Activated T-cell treated with anti-CD3 and anti-CD28 coated beads, Interleukin-2, amount 50 U/mL, for 4 hours (primary cell): ENCODE results near the gene ATG14. TPM values are rescaled to one million over a fixed set of nuclear protein-coding genes. Genes with fewer than 3 reads are reported as not detected.
A peak's percentile ranks its signal among the peaks of the same experiment; 100 is the strongest.
"Not testable (repeated sequence)": the region's sequence is repeated elsewhere in the genome, so short reads cannot be mapped to it uniquely, and the experiment has no call there.

Experiments
- ATAC-seq, 2 donors: fragments of 200-7000 bp; cut with Tn5 transposase; one replicate each; pipeline ENCODE4 v1.10.0; 2021
- DNase-seq: peaks from one replicate; pipeline ENCODE4 v3.0.0-alpha.2; 2020
- H3K27me3 Mint-ChIP-seq: one replicate; pipeline ENCODE4 v1.8.0; 2021; ENCODE audit warnings: low read depth, mixed read lengths
- H3K36me3 Mint-ChIP-seq: one replicate; pipeline ENCODE4 v1.8.0; 2022; ENCODE audit warnings: mixed read lengths; ENCODE audit not compliant: insufficient read depth
- H3K4me1 Mint-ChIP-seq: one replicate; pipeline ENCODE4 v1.8.0; 2021; ENCODE audit warnings: low read depth, mixed read lengths
- H3K4me3 Mint-ChIP-seq: one replicate; pipeline ENCODE4 v1.8.0; 2021; ENCODE audit warnings: mild to moderate bottlenecking, moderate library complexity, mixed read lengths
- H3K9me3 Mint-ChIP-seq: one replicate; pipeline ENCODE4 v1.8.0; 2021; ENCODE audit warnings: mixed read lengths
- total RNA-seq, 3 donors: library from RNA; stranded (reverse); gene quantifications; one replicate each; pipeline ENCODE4 v1.2.1, GENCODE V29; 2021

Gene ATG14
- total RNA-seq, 3 donors from 2014 or later, result 6.6 to 8.4 (median 6.7) TPM

DNA sequence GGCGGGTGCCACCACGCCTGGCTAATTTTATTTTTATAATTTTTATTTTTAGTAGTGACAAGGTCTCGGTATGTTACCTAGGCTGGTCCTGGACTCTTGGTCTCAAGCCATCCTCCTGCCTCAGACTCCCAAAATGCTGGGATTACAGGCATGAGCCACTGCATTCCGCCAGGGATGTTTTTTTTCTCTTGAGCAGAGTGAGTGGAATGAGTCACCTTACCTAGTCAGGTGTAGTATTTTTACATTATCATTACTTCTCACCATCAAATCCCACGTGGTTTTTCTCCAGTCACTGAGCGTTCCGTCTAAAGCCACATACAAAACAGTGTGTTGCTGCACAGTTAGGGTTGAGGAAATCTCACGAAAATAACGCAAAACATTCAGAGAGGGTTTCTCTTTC is 29.7 kb upstream of the ATG14 start:
- H3K9me3 Mint-ChIP-seq, result no peaks in the 10 kb centered on the region
- no peak for DNase-seq
- H3K4me3 Mint-ChIP-seq, result no peak overlapping the region
- peaks cover 3% of the 10 kb centered on the region for H3K4me1 Mint-ChIP-seq
- H3K27me3 Mint-ChIP-seq, result no peaks in the 10 kb centered on the region
- no peaks in the 10 kb centered on the region for H3K36me3 Mint-ChIP-seq
- no peak for ATAC-seq

DNA sequence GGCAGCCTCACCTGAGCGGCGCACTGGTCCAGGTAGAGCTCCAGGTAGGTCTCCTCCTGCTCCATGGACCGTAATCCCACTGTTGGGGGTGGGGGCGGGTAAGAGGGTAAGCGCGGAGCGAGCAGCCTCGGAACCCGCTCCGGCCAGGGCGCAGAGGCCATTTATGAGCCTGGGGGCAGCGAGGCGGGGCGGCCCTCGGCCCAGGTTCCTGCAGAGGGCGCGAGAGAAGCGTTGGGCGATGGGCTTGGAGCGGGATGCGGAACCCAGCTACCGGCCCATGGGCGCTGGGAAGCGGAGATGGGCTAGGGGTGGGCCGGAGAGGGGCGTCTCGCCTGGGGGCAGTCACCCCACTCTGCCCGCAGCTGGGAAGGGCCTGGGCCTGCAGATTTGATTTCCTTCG is 28.8 kb upstream of the ATG14 start, which contains the start of gene TBPL2:
TSS of gene TBPL2 (minus strand) at position 232 of the 400 bp plus-strand sequence. CDS start at position 65, 167 bp downstream.
- no peaks in the 10 kb centered on the region for H3K9me3 Mint-ChIP-seq
- no peaks in the 10 kb centered on the region for H3K27me3 Mint-ChIP-seq
- H3K4me1 Mint-ChIP-seq, result peaks cover 1% of the 10 kb centered on the region
- no peaks in the 10 kb centered on the region for H3K36me3 Mint-ChIP-seq
- DNase-seq (no peak), ATAC-seq (no peak)
- no peak within 1 kb of the TSS for H3K4me3 Mint-ChIP-seq

DNA sequence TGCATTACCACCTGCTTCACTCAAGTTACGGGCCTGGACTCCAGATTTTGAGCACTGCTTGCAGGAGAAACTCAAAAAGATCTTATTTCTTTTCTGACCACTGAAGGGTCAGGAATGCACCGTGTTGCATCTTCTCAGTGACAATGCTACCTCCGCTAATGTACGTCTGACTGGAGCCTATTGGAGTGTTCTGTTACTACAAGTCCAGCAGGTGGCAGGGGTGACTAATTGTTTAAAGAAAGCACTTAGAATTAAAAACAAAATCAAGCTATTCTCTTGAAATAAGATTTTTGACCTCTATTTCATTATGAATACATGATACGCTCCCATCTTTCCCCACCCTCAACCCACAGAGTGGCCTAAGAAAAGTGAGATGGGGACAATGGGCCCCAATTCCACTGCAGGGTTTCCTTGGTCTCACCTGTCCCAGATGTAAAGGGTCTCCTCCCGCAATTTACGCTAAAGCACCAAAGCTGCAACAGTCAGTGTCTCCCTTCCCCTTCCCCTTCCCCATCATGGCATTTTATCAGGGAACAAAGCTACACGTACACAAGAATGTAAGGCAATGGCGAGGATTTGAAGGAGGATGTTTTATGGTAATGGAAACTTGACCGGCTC is 26.5 kb upstream of the ATG14 start:
- H3K36me3 Mint-ChIP-seq, result no peaks in the 10 kb centered on the region

DNA sequence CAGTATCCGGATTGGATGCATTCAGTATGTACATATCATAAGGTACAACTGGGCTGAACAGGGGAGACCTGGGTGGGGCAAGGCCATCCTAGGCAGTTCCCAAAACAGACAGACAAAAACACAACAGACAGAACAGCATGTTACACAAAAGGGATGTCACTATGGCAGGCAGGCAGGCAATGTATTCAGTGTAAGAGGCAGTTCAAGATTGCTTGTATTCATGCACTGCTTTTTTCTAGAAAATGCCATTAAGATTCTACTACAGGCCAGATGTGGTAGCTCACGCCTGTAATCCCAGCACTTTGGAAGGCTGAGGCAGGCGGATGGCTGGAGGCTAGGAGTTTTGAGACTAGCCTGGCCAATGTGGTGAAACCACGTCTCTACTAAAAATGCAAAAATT is 25.3 kb upstream of the ATG14 start:
- DNase-seq, result no peak
- H3K36me3 Mint-ChIP-seq, result no peaks in the 10 kb centered on the region

More for the DNA sequence above, 26.5 kb upstream of the ATG14 start:
- no peak overlapping the region for H3K4me3 Mint-ChIP-seq
- H3K27me3 Mint-ChIP-seq, result no peaks in the 10 kb centered on the region
- H3K4me1 Mint-ChIP-seq, result peaks cover 20% of the 10 kb centered on the region
- no peaks in the 10 kb centered on the region for H3K9me3 Mint-ChIP-seq
- no peak for ATAC-seq
- no peak for DNase-seq

DNA sequence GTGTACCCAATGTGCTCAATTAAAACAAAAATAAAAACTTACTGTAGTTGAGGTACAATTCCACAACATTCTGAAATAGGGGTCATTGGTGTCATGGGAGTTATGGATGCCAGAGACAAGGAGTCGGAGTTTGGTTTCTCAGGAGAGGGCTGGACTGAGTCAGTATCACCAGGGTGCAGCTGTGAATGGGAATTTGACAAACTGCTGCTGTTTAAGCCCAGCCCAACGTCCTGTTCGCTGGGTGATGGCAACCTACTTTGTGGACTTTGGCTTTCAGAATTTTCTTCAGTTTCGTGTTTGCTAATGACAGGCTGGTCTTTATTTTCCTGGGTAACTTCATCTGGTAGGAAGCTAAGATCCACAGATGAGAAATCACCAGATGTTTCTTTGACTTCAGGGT is 24.9 kb upstream of the ATG14 start:
- DNase-seq (no peak), ATAC-seq (no peak)
- peaks cover 27% of the 10 kb centered on the region for H3K4me1 Mint-ChIP-seq
- H3K9me3 Mint-ChIP-seq, result no peaks in the 10 kb centered on the region
- no peak overlapping the region for H3K4me3 Mint-ChIP-seq
- H3K27me3 Mint-ChIP-seq, result no peaks in the 10 kb centered on the region
- H3K36me3 Mint-ChIP-seq, result no peaks in the 10 kb centered on the region

More for the DNA sequence above, 25.3 kb upstream of the ATG14 start:
- no peak overlapping the region for H3K4me3 Mint-ChIP-seq
- H3K4me1 Mint-ChIP-seq, result peaks cover 27% of the 10 kb centered on the region
- no peaks in the 10 kb centered on the region for H3K9me3 Mint-ChIP-seq
- H3K27me3 Mint-ChIP-seq, result no peaks in the 10 kb centered on the region
- no peak for ATAC-seq

DNA sequence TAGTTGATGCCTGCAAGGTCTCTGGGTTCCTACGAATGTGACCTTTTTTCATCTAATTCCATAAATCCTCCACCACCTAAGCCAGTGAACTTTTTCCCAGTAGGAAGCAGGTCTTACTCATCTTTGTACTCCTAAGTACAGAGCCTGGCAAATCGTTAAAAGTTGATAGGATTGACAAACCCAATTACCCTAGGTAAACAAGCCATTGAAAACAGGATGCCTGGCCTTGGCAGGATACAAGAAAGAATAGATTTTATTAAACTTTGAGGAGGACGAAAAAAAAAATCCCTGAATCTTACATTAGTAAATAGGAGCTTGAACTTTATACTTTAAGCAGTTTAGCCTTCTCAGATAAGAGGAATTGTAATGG is 23.2 kb upstream of the ATG14 start:
- Mint-ChIP-seq H3K9me3 (no peaks in the 10 kb centered on the region), H3K4me3 (no peak overlapping the region), H3K36me3 (no peaks in the 10 kb centered on the region), H3K27me3 (no peaks in the 10 kb centered on the region), H3K4me1 (peaks cover 35% of the 10 kb centered on the region)
- DNase-seq, result no peak
- no peak for ATAC-seq

DNA sequence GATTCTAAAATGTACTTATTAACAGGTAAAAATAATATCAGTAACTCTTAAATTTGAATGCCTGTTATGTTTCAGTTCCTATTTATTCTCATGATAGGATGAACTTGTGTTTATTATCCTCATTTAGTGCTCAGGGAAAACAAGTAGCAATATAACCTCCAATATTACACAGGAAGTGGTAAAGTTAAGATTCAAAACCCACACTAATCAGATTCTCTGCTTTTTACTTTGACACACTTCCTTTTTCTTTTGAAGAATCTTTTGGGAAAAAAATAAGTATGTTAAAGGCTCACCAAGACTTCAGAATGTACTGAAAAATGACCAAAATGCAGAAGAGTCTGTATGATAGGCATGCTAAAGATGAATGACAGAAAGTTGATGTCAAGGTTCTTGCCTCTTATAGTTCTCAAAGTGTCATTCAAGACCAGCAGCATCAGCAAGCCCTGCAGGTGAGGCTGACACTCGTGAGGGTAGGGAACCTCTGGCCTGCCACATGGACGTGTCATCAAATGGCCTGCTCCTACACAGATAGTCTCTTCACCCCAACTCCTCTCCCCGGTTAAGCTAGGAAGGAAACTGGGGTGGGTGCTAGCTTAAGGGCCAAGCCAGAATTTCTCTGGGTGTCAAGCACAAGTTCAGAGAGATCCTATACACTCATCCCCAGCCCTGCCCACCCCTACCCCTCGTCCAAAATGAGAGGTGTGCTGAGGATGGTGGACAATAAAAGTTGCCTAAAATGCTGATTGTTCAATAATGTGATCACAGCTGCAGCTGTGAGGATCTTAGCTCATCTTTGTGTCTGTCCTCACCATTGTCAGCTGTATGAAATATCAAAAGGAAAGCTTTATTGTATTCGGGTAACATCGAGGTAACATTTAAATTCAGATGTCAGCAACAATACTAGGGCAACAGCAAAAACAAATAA is 22.5 kb upstream of the ATG14 start:
- no peaks in the 10 kb centered on the region for H3K27me3 Mint-ChIP-seq
- no peaks in the 10 kb centered on the region for H3K9me3 Mint-ChIP-seq
- ATAC-seq (peak; percentile 45 to 51), DNase-seq (no peak)
- peak overlapping the region; percentile 24 for H3K4me3 Mint-ChIP-seq
- H3K36me3 Mint-ChIP-seq, result no peaks in the 10 kb centered on the region
- H3K4me1 Mint-ChIP-seq, result peaks cover 36% of the 10 kb centered on the region

DNA sequence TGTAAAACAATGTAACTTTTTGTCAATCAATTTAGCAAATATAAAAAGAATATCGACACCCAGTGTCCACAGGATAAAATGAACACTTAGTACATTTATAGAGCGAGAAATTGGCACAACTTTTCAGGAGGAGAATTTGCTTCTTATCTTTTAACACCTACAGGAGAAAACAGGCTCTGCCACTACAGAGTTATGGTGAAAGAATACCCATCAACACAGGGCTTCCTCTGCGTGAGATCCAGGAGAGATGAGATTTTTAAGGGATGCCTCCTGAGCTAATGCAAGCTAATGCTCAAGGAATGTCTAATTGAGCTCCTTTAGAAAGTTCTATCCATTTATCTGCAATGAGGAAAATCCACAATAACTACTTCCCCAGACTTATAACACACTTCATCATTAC is 21.0 kb upstream of the ATG14 start:
- no peak overlapping the region for H3K4me3 Mint-ChIP-seq
- no peak for ATAC-seq
- H3K36me3 Mint-ChIP-seq, result no peaks in the 10 kb centered on the region
- no peaks in the 10 kb centered on the region for H3K9me3 Mint-ChIP-seq
- no peaks in the 10 kb centered on the region for H3K27me3 Mint-ChIP-seq
- no peak for DNase-seq
- peaks cover 36% of the 10 kb centered on the region for H3K4me1 Mint-ChIP-seq

DNA sequence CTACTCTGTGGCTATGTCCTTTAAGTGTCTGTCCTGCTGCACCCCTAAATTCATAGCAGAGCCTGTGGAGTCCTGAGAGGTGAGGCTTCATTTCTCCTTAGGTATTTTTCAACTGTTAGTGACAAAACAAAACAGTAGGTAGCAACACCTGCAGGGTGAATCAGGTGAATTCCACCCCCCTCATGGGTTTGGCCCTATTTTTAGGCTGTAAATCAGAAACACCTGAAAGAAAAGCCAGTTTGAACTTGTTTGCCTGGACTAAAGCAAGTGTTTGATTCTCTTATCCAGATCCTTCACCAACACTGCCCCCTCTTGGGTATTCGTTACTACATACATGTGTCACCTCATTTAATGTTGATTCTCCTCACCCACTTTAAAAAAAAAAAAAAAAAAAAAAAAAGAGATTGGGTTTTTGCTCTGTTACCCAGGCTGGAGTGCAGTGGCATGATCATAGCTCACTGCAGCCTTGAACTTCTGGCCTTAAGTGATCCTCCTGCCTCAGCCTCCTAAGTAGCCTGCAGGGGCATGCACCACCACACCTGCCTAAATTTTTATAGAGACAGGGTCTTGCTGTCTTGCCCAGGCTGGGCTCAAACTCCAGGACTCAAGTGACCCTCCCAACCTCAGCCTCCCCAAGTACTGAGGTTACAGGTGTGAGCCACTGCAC is 18.5 kb upstream of the ATG14 start:
- H3K4me1 Mint-ChIP-seq, result peaks cover 34% of the 10 kb centered on the region
- H3K9me3 Mint-ChIP-seq, result no peaks in the 10 kb centered on the region
- ATAC-seq (peak; percentile 86 to 90), DNase-seq (peak; percentile 21)
- H3K27me3 Mint-ChIP-seq, result no peaks in the 10 kb centered on the region
- no peak overlapping the region for H3K4me3 Mint-ChIP-seq
- no peaks in the 10 kb centered on the region for H3K36me3 Mint-ChIP-seq

DNA sequence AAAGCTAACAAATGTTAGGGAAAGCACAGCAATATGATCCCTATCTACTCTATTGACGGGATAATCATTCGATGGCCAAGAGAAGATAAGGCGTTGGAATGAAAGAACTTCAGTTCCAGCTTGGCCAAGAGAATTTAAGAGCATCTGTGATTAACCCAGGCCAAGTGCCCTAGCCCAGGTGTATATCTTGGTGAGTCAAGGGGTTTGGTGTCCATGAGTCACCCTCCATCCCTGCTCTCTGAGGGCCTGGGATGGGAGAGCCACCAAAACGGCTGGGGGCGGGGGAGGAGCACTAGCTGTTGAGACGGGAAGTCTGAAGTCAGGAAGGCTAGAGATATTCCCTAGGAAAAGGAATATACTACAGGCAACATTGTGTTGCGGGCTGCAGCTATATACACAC is 15.8 kb upstream of the ATG14 start:
- Mint-ChIP-seq H3K36me3 (no peaks in the 10 kb centered on the region), H3K4me3 (no peak overlapping the region), H3K4me1 (peaks cover 11% of the 10 kb centered on the region), H3K9me3 (no peaks in the 10 kb centered on the region), H3K27me3 (no peaks in the 10 kb centered on the region)
- no peak for DNase-seq
- ATAC-seq, result no peak

DNA sequence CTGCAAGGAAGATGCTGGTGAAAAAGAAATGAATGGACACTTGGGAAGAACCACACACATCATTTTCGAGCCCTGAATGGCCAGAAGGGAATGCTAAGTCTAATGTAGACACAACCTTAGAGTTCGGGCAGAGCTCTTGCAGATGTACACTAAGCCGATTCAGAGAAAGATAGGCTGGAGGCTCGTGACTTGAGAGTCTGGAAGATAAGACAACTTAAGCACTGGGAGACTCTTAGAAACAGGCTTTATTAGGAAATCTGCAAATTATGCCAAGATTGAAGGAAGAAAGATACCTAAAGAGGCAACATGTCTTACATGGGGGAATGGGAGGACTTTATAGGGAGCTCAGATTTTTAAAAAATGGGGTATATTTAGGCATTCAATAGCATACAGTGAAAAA is 15.3 kb upstream of the ATG14 start:
- Mint-ChIP-seq H3K4me1 (peaks cover 8% of the 10 kb centered on the region), H3K4me3 (no peak overlapping the region), H3K9me3 (no peaks in the 10 kb centered on the region), H3K36me3 (no peaks in the 10 kb centered on the region), H3K27me3 (no peaks in the 10 kb centered on the region)
- DNase-seq, result no peak
- ATAC-seq, result no peak

DNA sequence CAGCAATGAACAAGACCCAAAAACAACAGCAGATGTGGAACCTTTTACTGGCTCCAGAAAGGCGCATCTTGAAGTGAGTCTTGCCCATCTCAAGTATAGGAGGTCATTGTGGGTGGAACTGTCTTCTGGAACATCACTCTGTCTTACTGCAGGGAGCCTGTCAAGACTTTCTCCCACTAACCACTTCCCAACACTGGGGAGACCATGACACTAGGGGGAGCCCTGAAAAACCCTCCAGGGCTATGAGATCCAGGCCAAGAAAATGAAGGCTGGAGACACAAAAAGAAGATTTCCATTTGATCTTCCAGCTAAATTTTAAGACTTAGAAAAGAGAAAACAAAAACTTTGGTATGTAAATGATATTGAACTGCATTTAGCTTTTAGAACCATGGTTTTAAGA is 13.5 kb upstream of the ATG14 start:
- H3K4me3 Mint-ChIP-seq, result no peak overlapping the region
- H3K4me1 Mint-ChIP-seq, result peaks cover 3% of the 10 kb centered on the region
- no peaks in the 10 kb centered on the region for H3K9me3 Mint-ChIP-seq
- no peaks in the 10 kb centered on the region for H3K27me3 Mint-ChIP-seq
- DNase-seq, result no peak
- no peak for ATAC-seq
- H3K36me3 Mint-ChIP-seq, result no peaks in the 10 kb centered on the region

DNA sequence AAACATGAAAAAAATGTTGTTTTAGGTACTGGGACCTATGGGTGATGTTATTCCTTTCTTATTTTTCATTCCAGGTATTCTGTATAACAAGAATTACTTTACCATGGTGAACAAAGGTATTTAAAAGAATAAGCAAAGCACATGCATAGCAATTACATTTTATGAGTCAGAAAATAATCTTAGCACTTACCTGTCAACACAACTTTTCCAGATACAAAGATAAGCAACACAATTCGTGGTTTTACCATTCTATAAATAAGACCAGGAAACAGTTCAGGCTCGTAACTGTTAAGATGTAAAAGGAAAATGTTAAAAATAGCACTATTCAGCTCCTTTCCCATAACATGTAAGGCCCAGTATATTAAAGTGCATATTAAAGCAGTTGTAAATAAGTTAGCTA is 12.3 kb upstream of the ATG14 start:
- DNase-seq (no peak), ATAC-seq (no peak)
- Mint-ChIP-seq H3K4me3 (no peak overlapping the region), H3K36me3 (no peaks in the 10 kb centered on the region), H3K27me3 (no peaks in the 10 kb centered on the region), H3K9me3 (no peaks in the 10 kb centered on the region), H3K4me1 (no peaks in the 10 kb centered on the region)

DNA sequence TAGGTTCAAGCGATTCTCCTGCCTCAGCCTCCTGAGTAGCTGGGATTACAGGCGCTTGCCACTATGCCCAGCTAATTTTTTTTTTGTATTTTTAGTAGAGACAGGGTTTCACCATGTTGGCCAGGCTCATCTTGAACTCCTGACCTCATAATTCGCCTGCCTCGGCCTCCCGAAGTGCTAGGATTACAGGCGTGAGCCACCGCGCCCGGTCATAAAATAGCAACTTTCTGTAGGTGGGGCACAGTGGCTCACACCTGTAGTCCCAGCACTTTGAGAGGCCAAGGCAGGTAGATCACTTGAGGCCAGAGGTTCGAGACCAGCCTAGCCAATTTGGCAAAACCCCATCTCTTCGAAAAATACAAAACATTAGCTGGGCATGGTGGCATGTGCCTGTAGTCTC is 10.7 kb upstream of the ATG14 start:
- not testable (repeated sequence) for H3K4me3 Mint-ChIP-seq, H3K36me3 Mint-ChIP-seq, H3K9me3 Mint-ChIP-seq, H3K4me1 Mint-ChIP-seq, DNase-seq, ATAC-seq, H3K27me3 Mint-ChIP-seq
